NCI-H2029 treated with DMSO at 0.1 percent for 48 hours (cell line): ENCODE data around the gene KAZN.
A peak's percentile ranks its signal among the peaks of the same experiment; 100 is the strongest.

Experiments used
- DNase-seq: peaks from one replicate; lab custom pipeline; 2025; lab: John Stamatoyannopoulos, UW

Gene KAZN

DNA sequence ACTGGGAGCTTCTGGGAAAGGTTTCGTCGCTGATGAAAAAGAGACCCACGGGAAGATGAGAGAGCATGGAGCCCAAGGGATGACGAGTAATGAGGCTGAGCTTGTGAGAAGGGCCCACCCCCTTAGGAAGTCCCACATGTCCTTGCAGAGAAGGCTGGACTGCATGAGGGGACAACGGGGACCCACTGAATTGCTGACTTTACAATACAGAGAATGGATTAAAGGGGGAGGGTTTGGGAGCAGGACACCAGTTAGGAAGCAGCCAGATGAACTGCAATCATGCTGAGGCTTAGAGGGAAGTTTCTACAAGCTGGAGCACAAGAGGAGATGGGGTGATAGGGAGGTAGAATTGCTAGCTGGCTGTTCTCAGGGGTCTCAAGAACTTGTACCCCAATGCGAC, 549.5 kb downstream of the KAZN start:
- DNase-seq: no peak

DNA sequence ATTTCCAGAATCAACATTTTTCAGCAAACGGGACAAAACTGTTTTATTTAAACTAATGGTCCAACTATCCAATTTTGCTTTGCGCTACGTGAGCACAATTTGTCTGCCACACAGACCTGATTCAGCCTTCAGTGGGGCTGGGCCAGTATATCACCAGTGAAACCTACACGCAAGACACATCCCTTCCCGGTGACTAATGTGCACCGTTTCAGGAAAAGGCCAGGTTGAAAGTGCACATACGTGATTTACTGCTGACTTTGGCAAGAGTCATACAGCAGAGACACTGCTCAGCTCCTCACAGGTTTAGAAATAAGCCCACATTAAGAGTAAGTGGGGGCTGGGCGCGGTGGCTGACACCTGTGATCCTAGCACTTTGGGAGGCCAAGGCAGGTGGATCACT, 550.0 kb downstream of the KAZN start:
- DNase-seq: no peak

DNA sequence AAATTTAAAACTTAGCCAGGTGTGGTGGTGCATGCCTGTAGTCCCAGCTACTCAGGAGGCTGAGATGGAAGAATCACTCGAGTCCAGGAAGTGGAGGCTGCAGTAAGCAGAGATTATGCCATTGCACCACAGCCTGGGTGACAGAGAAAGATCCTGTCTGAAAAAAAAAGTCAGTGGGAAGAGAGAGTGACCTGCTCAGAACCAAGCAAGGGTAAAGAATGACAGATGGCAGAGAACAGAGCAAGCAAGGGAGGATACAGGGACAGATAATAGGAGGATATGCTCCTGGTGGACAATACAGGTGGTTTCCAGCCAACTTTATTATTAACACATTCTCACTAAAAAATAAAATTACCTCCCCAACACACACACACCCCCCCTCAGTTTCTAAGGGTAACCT, 550.5 kb downstream of the KAZN start:
- DNase-seq: no peak

DNA sequence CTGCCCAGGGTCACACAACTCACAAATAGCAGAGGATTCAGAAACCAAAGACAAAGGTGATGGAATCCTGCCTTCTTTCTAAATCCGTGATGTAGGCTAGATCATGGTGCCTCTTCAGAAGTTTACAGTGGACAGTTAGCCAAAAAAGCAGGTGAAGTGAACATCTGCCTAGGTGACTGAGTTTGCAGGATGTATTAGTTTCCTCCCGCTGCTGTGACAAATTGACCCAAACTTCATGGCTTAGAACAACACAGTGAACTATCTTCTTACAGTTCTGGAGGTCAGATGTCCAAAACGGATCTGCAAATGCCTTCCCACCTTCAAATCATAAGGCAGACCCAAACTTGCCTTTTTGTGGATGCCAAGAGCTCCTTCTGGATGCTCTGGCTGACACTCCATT, 551.9 kb downstream of the KAZN start:
- no peak for DNase-seq

DNA sequence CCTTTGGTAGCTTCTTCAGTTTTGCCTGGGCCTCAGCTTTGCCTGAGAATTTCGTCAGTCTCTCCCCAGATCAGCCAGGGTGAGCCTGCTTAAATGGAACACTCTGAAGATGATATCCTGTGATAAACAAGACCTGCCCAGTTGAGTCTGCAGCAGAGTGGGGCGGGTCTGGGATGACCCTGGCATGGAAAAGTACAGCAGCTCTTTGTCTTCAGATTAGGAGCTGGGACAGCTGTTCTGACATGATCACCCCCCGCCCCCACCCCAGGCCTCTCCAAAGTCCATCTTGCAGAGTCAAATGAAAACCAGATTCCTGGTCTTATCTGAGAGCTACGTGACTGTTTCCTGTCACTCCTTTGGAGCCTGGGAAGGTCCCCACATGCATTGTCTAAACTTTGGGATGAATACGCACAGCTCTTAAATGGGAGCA, 552.9 kb downstream of the KAZN start:
- no peak for DNase-seq

DNA sequence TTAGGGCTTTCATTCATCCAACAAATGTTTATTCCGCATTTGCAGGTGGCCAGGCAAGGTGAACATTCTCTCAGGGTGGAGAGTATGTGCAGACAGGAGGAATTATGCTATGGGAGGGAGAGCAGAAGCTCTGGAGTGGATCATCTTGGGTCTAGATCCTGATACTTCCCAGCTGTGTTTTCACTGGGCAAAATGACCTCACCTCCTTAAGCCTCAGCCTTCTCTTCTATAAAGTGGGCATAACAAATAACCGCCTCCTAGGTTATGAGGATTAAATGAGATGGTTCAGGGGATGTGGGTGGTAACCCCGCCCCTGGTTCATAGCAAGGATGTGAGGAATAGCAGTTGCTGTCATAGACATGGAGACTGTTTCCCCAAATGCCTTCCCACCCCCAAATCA, 553.4 kb downstream of the KAZN start:
- no peak for DNase-seq

DNA sequence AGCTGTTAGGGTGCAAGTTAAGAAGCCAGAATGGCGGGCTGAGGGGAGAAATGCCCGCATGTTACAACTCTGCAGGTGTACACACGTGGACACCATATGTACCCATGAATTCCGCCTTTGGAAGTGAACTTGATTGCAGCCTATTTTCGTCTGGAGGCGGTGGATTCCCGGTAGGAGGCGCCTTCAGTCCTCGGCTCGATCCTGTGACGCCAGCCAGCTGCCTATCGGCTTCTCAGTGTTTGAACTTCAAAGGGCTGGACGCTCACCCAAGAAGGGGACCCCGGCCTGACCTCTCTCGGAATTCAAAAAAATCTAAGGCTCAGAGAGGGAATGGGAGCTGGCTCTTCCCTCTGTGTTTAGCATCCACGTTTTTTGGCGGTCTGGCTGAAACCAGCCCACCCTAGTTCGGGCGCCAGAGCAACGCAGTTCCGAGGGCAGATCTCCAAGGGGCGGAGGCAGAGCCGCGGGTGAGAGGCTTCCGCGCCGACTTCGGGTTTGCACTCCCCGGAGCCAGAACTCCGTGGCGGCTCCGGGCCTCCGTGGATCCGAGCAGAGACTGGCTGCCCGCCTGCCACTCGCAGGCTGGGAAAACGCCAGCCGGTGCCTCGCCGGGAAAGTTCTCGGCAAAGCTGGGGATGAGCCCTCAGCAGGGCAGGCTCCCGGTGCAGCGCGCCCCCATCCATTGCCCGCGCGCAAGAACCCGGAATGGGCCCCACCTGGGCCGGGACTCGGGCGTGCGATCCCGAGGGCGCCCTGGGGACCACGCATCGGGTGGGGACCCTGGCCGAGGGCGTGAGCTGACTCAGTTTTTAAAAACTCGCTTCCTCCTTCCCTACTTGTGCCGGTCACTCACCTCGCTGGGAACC, 554.1 kb downstream of the KAZN start:
- peak; percentile 57 for DNase-seq

DNA sequence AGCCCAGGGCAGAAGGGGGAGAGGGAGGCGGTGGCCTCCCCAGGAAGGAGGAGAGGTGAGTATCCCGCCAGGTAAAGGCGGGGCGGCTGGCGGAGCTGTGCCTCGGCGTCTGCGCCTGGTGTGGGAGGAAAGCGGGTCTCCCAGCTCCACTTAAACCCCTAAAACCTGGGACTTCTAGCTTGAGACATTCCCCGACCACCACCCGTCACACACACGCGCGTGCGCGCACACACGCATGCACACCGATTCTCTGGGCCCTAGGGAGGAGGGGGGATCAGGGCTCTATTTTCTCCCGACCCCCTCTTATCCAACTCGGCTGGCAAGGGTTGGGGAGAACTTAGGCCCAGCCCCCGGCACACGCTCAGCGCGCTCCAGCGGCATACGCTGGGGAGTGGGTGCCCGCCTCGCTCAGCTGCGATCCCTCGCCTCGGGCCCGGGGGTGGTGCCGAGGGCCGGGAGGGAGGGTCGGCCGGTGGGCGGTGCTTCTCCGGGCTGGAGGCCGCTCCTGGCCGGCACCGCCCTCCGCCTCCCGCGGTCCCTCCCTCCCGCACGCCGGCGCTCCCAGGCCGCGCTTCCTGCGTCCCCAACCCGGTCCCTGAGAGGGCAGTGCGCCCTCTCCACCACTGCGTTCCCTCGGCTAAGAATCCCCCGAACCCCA, 554.8 kb downstream of the KAZN start, which contains the start of gene TMEM51:
Gene TMEM51 (plus strand): TSS at position 564 of the 658 bp plus-strand sequence. CDS start 61,341 bp downstream, outside the sequence.
- no peak for DNase-seq

DNA sequence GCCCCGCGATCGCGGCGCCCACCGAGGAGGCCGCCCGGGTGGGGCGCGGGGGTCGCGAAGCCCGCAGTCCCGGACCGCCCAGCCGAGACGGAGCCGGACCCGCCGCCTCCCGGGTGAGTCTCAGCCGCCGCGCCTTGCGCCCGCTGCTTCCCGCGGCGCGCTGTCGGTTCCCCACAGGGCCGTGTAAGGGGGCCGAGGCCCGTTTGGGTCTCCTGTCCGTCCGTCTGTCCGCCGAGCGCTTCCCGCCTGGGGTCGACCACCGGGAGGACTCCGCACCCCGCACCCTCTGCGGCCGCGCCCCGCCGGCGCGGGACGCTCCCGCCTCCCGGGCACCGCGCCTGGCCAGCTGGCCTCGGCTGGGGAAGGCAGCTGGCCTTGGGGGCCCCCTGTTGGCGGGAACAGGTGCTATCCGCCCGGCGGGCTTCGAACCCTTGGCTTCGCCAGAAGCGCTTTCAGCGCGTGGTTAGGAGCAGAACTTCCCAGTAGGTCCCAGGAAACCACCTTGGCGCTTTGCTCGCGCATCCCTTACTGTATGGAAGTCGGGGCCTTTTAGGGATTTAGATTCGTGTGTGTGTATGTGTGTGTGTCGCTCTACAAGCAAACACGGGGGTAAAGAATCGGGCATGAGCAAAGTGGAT, 555.5 kb downstream of the KAZN start:
- no peak for DNase-seq

DNA sequence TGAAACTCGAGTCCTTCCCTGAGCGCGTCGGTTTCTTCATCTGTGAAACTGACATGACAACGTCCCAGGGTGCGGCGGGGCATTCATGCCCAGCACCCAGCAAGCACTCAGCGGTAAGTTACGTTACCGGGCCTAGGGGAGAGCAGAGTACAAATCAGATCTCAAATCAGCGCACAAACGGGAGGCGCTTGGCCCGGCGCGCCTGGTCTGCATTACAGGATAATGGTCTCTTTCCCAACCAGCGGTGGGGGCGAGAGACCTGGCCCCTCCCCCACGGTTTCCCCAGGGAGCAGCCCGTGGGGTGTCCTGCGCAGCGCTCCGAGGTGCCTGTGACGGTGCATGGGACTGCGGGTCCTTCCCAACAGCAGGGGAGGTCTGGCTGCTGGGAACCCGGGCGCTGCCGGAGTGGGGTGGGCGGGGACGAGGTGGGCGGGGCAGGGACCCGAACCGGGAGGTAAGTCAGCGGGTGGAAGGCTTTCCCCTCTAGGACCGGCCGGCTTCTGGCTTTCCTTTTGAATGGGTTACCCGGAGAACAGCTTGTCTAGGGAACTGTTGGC, 556.1 kb downstream of the KAZN start:
- DNase-seq: no peak

DNA sequence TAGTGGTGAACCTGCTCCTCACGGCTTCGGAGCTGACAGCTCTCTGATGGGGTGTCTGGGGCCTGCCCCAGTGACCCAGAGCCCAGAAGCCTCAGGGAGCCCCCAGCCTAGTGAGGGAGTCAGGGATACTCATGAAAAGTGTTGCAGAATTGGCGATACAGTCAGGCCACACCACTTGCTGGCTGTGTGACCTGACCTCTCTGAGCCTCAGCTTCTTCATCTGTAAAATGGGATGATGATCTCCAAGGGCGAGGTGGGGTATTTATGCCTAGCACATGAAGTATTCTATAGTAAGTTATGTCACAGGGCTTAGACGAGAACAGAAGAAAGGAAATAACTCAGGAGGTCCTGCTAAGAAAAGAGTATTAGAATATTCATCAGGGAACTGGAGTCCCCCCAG, 556.7 kb downstream of the KAZN start:
- DNase-seq: no peak

DNA sequence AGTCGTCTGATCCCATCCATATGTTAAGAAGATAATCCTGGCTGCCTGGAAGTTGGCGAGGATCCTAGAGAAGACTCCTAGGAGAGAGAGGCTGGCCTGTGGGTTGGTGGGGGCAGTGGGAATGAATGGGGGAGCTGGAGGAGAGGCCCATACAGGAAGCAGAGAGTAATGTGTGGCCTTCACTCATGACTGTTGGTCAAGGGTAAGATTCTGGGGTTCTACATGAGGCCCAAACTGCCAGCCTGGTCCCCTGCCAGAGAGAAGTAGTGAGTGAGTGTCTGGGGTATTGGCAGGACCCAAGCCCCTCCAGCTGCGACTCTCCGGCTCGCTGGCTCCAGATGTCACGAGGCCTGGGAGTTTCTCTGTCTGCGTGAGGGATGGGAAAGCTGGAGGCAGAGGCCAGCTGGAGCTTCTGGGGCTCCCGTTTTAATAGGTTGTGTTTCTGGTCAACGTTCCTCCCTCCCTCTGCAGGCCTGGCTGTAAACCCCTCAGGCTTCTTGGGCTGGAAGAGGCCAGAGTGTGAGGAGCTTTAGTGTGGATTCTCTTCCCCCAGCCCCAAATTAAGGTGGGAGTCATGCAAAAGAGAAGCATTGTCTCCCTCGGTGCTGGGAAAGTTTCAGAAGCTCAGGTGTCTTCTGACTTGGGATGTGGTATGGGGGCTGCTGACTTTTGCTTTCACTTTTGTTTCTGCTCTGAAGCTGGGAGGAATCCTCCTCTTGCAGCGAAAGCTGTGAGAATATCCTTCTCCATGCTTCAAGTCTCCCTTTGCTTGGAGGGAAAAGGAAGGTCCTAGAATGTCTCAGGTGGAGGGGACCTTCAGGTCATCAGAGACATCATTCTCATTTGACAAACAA, 557.6 kb downstream of the KAZN start:
- no peak for DNase-seq

DNA sequence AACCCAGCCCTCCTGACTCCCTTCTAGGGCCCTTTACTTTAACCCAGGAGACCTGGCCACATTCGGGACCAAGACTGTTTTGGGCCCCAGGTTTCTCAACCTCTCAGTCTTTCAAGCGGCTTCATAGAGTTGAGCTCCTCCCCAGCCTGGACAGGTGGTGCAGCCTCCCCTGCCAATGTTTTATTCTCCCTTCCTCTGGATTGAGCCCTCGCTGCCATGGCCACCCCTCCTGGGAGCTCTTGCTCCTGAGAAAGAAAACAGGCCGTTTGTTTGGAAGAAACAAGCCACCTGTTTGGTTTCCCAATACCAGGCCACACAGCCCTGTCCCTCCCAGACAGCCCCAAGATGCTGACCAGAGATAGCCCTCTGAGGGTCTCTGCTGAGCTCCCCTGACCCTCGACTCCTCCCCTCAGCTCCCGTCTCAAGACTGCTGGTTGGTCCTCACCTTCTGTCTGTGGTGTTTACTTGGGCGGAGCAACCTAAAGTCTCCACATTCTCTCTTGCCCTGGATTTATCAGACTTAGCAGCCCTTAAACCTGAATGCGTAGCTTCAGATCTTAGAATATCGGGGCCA, 558.4 kb downstream of the KAZN start:
- no peak for DNase-seq

DNA sequence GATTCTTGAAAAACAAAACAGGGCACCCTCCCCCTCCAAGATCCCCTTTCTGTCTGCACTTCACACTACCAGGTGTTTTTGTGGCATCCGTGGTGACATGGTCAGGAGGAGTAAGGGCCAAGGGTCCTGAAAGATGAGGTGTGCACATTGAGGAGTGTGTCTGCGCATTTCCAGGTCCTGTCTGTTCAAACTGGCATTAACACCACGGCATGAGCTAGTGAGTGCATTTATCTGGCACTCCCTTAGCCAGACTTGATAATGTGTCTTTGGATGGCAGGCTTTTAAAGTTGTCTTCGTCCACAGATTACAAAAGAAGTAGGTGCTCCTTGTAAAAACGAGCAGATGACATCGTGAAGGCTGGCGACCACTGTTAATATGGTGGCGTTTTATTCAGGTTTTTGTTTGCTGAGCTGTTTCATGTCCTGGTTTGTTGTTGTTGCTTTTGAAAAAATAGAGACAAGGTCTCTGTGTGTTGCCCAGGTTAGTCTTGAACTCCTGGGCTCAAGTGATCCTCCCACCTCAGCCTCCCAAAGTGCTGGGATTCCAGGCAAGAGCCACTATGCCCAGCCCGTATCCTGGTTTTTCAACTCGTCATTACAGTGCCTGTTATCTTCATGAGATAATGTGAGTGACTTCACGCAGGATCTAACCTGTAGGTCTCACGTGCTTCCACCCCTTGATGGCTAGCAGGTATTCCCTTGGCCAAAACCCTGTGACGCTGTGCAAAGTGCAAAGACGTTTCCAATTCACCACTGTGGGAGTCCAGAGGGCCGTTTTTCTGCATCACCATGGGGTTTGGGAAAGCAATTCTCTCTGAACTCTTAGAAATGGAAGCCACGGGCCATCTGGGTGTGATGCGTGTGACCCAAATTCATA, 559.3 kb downstream of the KAZN start:
- no peak for DNase-seq

DNA sequence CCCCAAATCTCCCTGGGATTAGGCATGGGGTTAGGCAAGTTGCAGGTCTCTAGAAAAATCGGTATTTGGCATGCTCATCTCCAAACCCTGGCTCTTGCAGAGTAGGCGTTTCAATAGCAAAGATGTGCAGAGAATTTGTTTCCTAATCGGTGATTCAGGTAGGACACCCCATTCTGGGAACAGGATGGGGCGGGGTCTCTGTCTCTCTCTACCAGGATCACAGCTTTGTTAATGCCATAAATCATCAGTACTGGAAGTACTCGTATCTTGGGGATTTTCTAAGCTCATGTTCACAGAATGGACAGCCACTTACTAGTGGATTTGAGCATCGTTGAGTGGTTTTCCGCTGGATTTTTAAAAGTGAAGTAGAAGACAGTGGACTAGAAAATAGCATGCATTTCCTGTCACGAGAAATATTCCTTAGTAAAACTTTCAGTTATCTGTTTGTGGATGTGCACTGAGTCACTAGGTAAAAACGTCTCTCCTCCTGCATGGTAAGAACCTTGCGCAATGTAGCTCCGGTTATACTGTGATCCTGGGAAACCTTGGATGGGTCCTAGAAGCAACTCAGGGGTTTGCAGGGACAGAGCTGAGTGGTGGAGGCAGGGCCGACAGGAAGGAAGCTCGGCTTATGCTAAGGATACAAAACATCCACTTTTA, 560.2 kb downstream of the KAZN start:
- DNase-seq: no peak

DNA sequence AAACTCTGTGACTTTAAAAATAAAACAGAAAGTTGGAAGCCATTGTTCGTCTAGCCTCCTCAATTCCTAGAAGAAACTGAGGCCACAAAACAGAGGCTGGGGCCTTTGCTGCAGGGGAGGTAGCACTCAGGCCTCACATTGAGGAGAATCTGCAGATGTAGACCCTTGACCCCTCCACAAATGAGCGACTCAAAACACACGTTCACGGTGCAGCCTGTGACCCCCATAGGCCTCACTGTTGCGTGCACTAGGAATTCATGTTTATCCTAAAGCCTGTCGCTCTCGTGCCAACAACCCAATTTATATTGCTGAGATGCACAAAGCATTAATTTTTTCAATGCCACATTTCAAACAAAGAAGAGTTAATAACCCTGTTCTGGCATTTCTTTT, 560.7 kb downstream of the KAZN start:
- DNase-seq: no peak

DNA sequence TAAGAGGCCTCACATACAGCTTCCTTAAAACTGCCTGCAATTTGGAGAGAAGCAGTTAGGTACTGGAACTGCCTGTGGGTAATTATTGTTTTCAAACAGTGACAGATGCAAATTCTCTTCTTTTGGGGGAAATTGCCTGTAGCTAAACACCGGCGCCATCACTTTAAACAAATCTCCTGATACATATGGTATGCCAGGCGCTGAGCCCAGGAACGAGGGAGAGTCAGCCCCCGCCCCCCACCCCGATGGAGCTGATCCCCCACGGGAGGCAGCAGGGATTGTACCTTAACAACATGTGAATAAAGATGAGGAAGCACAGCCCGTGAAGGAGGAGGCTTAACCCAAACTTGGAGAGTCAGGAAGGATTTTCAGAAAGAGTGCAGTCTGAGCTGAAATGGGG, 562.1 kb downstream of the KAZN start:
- DNase-seq: no peak

DNA sequence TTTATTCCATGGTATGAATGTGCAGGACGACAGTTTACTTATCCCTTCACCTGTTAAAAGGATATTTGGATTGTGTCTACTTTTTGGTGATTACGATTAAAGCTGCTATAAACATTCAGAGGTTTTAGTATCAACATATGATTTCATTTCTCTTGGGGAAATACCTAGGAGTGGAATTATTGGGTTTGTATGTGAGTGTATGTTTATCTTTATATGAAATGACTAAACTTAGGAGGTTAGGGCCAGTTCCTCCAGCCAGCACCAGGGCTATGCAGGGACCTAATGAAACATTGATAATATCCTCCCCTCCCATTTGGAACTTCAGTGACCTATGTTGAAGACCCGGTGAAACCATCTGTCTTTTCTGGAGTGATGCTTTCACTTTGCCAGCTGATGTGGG, 568.9 kb downstream of the KAZN start:
- no peak for DNase-seq
